ENCODE results near the gene HLCS. TPM values are rescaled to one million over a fixed set of nuclear protein-coding genes. Genes with fewer than 3 reads are reported as not detected.
"Not testable (repeated sequence)": the region's sequence is repeated elsewhere in the genome, so short reads cannot be mapped to it uniquely, and the experiment has no call there.

Gene HLCS
- total RNA-seq, 1 donor from 2014 or later, result 15.9 TPM

- Mint-ChIP-seq H3K36me3 (ENCODE audit: unreplicated experiment) (no peaks in the 10 kb centered on the region), H3K4me1 (ENCODE audit: low read depth, unreplicated experiment) (no peaks in the 10 kb centered on the region), H3K4me3 (ENCODE audit: unreplicated experiment) (peak overlapping the region; percentile 25), H3K9me3 (ENCODE audit: unreplicated experiment) (peaks cover 2% of the 10 kb centered on the region), H3K27me3 (ENCODE audit: unreplicated experiment) (peaks cover 8% of the 10 kb centered on the region), H3K27ac (ENCODE audit: unreplicated experiment) (no peak overlapping the region)
- TF ChIP-seq, protein P1, sequence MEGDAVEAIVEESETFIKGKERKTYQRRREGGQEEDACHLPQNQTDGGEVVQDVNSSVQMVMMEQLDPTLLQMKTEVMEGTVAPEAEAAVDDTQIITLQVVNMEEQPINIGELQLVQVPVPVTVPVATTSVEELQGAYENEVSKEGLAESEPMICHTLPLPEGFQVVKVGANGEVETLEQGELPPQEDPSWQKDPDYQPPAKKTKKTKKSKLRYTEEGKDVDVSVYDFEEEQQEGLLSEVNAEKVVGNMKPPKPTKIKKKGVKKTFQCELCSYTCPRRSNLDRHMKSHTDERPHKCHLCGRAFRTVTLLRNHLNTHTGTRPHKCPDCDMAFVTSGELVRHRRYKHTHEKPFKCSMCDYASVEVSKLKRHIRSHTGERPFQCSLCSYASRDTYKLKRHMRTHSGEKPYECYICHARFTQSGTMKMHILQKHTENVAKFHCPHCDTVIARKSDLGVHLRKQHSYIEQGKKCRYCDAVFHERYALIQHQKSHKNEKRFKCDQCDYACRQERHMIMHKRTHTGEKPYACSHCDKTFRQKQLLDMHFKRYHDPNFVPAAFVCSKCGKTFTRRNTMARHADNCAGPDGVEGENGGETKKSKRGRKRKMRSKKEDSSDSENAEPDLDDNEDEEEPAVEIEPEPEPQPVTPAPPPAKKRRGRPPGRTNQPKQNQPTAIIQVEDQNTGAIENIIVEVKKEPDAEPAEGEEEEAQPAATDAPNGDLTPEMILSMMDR (IDR thresholded peaks at IDR 0.05; ENCODE audit: partially characterized antibody, unreplicated experiment), result no peak
- peak; percentile 38 for DNase-seq
Observed at GRCh38 chr21:37005548-37006485, 39.3 kb upstream of the HLCS start.

DNA sequence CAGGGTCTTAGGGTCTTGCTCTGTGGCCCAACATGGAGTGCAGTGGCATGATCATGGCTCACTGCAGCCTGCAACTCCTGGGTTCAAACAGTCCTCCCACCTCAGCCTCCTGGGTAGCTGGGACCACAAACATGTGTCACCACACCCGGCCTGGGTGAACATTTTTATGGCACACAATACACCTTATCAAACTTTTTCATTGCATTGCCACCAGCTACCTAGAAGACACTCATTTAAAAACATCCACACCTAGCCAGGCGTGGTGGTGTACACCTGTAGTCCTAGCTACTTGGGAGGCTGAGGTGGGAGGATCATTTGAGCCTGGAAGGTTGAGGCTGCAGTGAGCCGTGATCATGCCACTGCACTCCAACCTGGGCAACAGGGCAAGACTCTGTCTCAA, 37.4 kb upstream of the HLCS start:
- H3K36me3 Mint-ChIP-seq (ENCODE audit: unreplicated experiment); H3K9me3 Mint-ChIP-seq (ENCODE audit: unreplicated experiment); DNase-seq; H3K4me3 Mint-ChIP-seq (ENCODE audit: unreplicated experiment); H3K27me3 Mint-ChIP-seq (ENCODE audit: unreplicated experiment); H3K4me1 Mint-ChIP-seq (ENCODE audit: low read depth, unreplicated experiment); H3K27ac Mint-ChIP-seq (ENCODE audit: unreplicated experiment): not testable (repeated sequence)

GRCh38 chr21:37002851-37003250, 36.4 kb upstream of the HLCS start:
- not testable (repeated sequence) for H3K36me3 Mint-ChIP-seq (ENCODE audit: unreplicated experiment); H3K27me3 Mint-ChIP-seq (ENCODE audit: unreplicated experiment); H3K4me3 Mint-ChIP-seq (ENCODE audit: unreplicated experiment); DNase-seq; H3K27ac Mint-ChIP-seq (ENCODE audit: unreplicated experiment); H3K9me3 Mint-ChIP-seq (ENCODE audit: unreplicated experiment); H3K4me1 Mint-ChIP-seq (ENCODE audit: low read depth, unreplicated experiment)

DNA sequence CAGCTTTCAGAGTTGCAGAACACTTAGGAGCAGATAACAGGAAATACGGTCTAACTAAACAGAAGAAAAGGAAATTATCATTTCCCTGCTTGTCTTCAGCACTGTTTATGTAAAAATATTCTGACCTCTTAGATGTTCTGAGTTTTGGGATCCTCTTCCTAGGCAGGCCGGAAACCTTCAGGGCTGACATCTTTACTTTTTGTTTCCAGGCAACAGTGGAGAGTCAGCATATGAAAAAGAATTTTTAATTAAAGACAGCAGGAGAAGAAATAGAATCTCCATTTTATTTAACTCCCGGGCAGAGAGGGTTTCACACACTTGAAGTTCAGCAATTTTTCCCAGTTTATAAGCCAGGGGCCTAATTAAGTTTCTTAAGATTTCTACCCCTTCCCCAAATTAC, 35.0 kb upstream of the HLCS start:
- Mint-ChIP-seq H3K27ac (ENCODE audit: unreplicated experiment) (no peak overlapping the region), H3K36me3 (ENCODE audit: unreplicated experiment) (peaks cover 5% of the 10 kb centered on the region), H3K4me3 (ENCODE audit: unreplicated experiment) (no peak overlapping the region), H3K4me1 (ENCODE audit: low read depth, unreplicated experiment) (no peaks in the 10 kb centered on the region), H3K27me3 (ENCODE audit: unreplicated experiment) (peaks cover 3% of the 10 kb centered on the region), H3K9me3 (ENCODE audit: unreplicated experiment) (peaks cover 3% of the 10 kb centered on the region)
- TF ChIP-seq, protein P1 (IDR thresholded peaks at IDR 0.05; ENCODE audit: partially characterized antibody, unreplicated experiment), result no peak
- DNase-seq, result no peak

GRCh38 chr21:37000381-37000780, 33.9 kb upstream of the HLCS start:
- TF ChIP-seq, protein P1 (IDR thresholded peaks at IDR 0.05; ENCODE audit: partially characterized antibody, unreplicated experiment), result no peak
- Mint-ChIP-seq H3K4me1 (ENCODE audit: low read depth, unreplicated experiment) (no peaks in the 10 kb centered on the region), H3K4me3 (ENCODE audit: unreplicated experiment) (no peak overlapping the region), H3K27me3 (ENCODE audit: unreplicated experiment) (peaks cover 3% of the 10 kb centered on the region), H3K36me3 (ENCODE audit: unreplicated experiment) (peaks cover 5% of the 10 kb centered on the region), H3K9me3 (ENCODE audit: unreplicated experiment) (peaks cover 3% of the 10 kb centered on the region), H3K27ac (ENCODE audit: unreplicated experiment) (no peak overlapping the region)
- no peak for DNase-seq
